Measurements from ENCODE around the gene ZNF775. TPM values are rescaled to one million over a fixed set of nuclear protein-coding genes. Genes with fewer than 3 reads are reported as not detected.

The ZNF775 gene
- total RNA-seq, 1 donor from 2014 or later: 10.1 TPM

DNA sequence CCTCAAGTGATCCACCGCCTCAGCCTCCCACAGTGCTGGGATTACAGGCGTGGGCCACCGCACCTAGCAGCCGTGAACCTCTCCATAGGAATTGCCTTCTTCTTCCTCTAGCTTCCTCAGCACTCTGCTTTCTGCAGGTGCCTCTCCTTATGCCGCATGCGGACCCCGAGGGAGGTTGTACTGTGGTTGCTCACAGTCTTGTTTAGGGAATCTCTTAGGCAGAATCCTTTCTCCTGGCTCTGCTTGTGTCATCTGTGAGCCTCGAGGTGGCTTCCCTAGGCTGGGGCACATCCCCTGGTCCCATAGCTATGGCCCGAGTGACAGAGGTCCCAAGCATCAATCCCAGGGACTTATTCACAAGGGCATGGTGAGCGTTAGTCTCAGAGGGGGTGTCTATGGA, 38.1 kb downstream of the ZNF775 start:
- H3K36me3 ChIP-seq (ENCODE audit: control insufficient read depth, insufficient read depth, low read length): no peaks in the 10 kb centered on the region
- H3K27me3 ChIP-seq (ENCODE audit: control insufficient read depth, insufficient read depth, low read length): no peaks in the 10 kb centered on the region
- TF ChIP-seq, protein P1, sequence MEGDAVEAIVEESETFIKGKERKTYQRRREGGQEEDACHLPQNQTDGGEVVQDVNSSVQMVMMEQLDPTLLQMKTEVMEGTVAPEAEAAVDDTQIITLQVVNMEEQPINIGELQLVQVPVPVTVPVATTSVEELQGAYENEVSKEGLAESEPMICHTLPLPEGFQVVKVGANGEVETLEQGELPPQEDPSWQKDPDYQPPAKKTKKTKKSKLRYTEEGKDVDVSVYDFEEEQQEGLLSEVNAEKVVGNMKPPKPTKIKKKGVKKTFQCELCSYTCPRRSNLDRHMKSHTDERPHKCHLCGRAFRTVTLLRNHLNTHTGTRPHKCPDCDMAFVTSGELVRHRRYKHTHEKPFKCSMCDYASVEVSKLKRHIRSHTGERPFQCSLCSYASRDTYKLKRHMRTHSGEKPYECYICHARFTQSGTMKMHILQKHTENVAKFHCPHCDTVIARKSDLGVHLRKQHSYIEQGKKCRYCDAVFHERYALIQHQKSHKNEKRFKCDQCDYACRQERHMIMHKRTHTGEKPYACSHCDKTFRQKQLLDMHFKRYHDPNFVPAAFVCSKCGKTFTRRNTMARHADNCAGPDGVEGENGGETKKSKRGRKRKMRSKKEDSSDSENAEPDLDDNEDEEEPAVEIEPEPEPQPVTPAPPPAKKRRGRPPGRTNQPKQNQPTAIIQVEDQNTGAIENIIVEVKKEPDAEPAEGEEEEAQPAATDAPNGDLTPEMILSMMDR (IDR thresholded peaks at IDR 0.05; ENCODE audit: insufficient read depth, low read length, poor library complexity, severe bottlenecking): no peak
- no peak overlapping the region for H3K4me3 ChIP-seq (ENCODE audit: low read depth, low read length)
- DNase-seq (ENCODE audit: low read depth): no peak

GRCh38 chr7:150417863-150418262, 38.7 kb downstream of the ZNF775 start:
- Histone ChIP-seq H3K36me3 (ENCODE audit: control insufficient read depth, insufficient read depth, low read length) (no peaks in the 10 kb centered on the region), H3K27me3 (ENCODE audit: control insufficient read depth, insufficient read depth, low read length) (no peaks in the 10 kb centered on the region), H3K4me3 (ENCODE audit: low read depth, low read length) (no peak overlapping the region)
- no peak for DNase-seq (ENCODE audit: low read depth)
- TF ChIP-seq, protein P1 (IDR thresholded peaks at IDR 0.05; ENCODE audit: insufficient read depth, low read length, poor library complexity, severe bottlenecking): no peak

DNA sequence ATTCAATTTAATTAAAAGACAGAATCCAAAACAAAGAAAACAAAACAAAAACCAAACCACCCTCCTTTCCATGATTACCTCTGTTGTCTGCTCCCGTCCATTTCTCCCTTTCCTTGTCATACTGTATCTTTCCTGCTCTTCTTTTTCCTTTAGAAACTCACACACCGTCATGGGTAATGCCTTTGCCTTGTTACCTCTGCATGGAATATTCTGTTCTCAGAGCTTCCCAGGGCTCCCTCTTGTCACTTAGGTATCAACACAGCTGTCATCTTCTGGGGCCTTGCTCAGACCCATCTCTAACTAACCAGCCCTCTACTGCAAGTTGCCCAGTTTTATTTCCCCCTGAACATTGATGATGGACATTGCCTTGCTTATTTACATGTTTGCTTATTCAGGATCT, 41.1 kb downstream of the ZNF775 start:
- TF ChIP-seq, protein P1 (IDR thresholded peaks at IDR 0.05; ENCODE audit: insufficient read depth, low read length, poor library complexity, severe bottlenecking): no peak
- H3K27me3 ChIP-seq (ENCODE audit: control insufficient read depth, insufficient read depth, low read length): no peaks in the 10 kb centered on the region
- DNase-seq (ENCODE audit: low read depth): no peak
- H3K36me3 ChIP-seq (ENCODE audit: control insufficient read depth, insufficient read depth, low read length): no peaks in the 10 kb centered on the region
- H3K4me3 ChIP-seq (ENCODE audit: low read depth, low read length): no peak overlapping the region

DNA sequence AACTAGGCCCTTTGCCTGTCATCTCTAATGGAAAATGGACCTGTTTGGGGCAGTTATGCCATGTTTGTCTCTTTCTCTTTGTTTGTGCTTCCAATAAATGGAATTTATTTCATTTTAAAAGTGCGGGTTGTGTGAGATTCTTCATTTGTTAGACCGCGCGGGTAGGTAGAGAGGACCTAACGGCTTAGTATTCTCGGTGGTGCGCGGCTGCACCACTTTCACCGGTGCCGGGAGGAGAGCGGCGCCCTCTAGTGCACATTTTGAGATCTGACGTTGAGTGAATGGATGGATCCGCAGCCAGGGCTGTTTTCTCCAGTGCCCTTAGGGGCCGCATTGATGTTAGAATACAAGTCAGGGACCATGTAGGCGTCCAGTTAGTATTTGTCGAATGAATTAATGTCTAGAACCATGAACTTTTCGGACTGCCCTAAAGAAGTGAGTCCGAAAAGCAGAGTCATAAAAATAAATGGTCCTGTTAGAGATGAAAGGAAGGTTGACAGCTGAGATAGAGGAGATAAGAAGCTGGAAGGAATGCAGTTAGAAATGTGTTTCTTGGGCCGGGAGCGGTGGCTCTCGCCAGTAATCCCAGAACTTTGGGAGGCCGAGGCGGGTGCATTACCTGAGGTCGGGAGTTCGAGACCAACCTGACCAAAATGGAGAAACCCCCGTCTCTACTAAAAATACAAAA, 42.0 kb downstream of the ZNF775 start:
- DNase-seq (ENCODE audit: low read depth): no peak
- H3K36me3 ChIP-seq (ENCODE audit: control insufficient read depth, insufficient read depth, low read length): no peaks in the 10 kb centered on the region
- no peak overlapping the region for H3K4me3 ChIP-seq (ENCODE audit: low read depth, low read length)
- TF ChIP-seq, protein P1 (IDR thresholded peaks at IDR 0.05; ENCODE audit: insufficient read depth, low read length, poor library complexity, severe bottlenecking): peak; percentile 94
- no peaks in the 10 kb centered on the region for H3K27me3 ChIP-seq (ENCODE audit: control insufficient read depth, insufficient read depth, low read length)

DNA sequence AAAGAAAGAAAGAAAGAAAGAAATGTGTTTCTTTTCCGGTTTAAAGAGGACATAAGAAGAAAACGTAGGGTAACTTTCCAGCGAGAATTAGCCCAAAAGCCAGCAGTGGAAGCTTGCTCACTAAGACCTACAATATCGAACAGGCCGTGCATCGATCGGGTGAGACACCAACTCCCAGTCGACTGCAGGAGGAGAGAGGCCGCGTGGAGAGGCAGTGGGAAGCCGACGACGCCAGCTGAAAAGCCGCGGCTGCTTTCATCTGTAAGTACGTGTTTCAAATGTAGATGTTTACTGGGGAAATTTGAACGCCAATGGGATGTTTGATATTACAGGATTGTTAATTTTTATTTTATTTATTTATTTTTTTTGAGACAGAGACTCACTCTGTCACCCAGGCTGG, 42.7 kb downstream of the ZNF775 start:
- Histone ChIP-seq H3K4me3 (ENCODE audit: low read depth, low read length) (no peak overlapping the region), H3K36me3 (ENCODE audit: control insufficient read depth, insufficient read depth, low read length) (no peaks in the 10 kb centered on the region), H3K27me3 (ENCODE audit: control insufficient read depth, insufficient read depth, low read length) (no peaks in the 10 kb centered on the region)
- TF ChIP-seq, protein P1 (IDR thresholded peaks at IDR 0.05; ENCODE audit: insufficient read depth, low read length, poor library complexity, severe bottlenecking): no peak
- DNase-seq (ENCODE audit: low read depth): no peak

- no peak for DNase-seq (ENCODE audit: low read depth)
- Histone ChIP-seq H3K27me3 (ENCODE audit: control insufficient read depth, insufficient read depth, low read length) (no peaks in the 10 kb centered on the region), H3K36me3 (ENCODE audit: control insufficient read depth, insufficient read depth, low read length) (no peaks in the 10 kb centered on the region), H3K4me3 (ENCODE audit: low read depth, low read length) (no peak overlapping the region)
- TF ChIP-seq, protein P1 (IDR thresholded peaks at IDR 0.05; ENCODE audit: insufficient read depth, low read length, poor library complexity, severe bottlenecking): no peak
Observed at GRCh38 chr7:150425670-150426069, 46.5 kb downstream of the ZNF775 start.
